Measurements from ENCODE around the gene TIMM44. TPM values are rescaled to one million over a fixed set of nuclear protein-coding genes. Genes with fewer than 3 reads are reported as not detected.

The TIMM44 gene
- total RNA-seq, 1 experiment from 2014 or later: 114 TPM

GRCh38 chr19:7902796-7903243 is 40.6 kb downstream of the TIMM44 start:
- H3K27ac ChIP-seq (ENCODE audit: insufficient read length, low read depth, low read length): no peak overlapping the region

More at GRCh38 chr19:7902796-7903243, 40.6 kb downstream of the TIMM44 start:
- no peak overlapping the region for H2BK120ac ChIP-seq (ENCODE audit: low read depth, low read length, poor library complexity, severe bottlenecking)
- H3K18ac ChIP-seq (ENCODE audit: insufficient read length, low read depth, low read length): no peak overlapping the region
- peaks cover 3% of the 10 kb centered on the region; the same call in 1 of the 2 replicates for H3K27me3 Mint-ChIP-seq (ENCODE audit: low read depth)
- no peaks in the 10 kb centered on the region; a peak in 3 of 5 replicates for H3K9me3 Mint-ChIP-seq
- H3K79me2 ChIP-seq (ENCODE audit: insufficient read depth, low read length): peaks cover 6% of the 10 kb centered on the region; the same call in 1 of the 2 replicates
- no peak overlapping the region for H3K56ac ChIP-seq (ENCODE audit: insufficient read length, low read depth, low read length)
- no peaks in the 10 kb centered on the region for H3K79me1 ChIP-seq (ENCODE audit: insufficient read depth, low read depth, low read length, poor library complexity, severe bottlenecking)
- H3K27ac Mint-ChIP-seq: peak overlapping the region; percentile 92 to 96 (median 95); a peak in 6 of 7 replicates
- peak overlapping the region; percentile 56 for H3K4me2 ChIP-seq (ENCODE audit: insufficient read depth, insufficient read length, low read length)
- no peak overlapping the region for H2BK5ac ChIP-seq (ENCODE audit: insufficient read length, low read length)
- H4K91ac ChIP-seq (ENCODE audit: insufficient read length, low read depth, low read length): no peak overlapping the region
- no peak overlapping the region for H3K14ac ChIP-seq (ENCODE audit: insufficient read depth, low read length)
- peak overlapping the region; percentile 1 for H3K9ac ChIP-seq (ENCODE audit: extremely low read depth, insufficient read length, low read length)
- TF ChIP-seq, protein P1, sequence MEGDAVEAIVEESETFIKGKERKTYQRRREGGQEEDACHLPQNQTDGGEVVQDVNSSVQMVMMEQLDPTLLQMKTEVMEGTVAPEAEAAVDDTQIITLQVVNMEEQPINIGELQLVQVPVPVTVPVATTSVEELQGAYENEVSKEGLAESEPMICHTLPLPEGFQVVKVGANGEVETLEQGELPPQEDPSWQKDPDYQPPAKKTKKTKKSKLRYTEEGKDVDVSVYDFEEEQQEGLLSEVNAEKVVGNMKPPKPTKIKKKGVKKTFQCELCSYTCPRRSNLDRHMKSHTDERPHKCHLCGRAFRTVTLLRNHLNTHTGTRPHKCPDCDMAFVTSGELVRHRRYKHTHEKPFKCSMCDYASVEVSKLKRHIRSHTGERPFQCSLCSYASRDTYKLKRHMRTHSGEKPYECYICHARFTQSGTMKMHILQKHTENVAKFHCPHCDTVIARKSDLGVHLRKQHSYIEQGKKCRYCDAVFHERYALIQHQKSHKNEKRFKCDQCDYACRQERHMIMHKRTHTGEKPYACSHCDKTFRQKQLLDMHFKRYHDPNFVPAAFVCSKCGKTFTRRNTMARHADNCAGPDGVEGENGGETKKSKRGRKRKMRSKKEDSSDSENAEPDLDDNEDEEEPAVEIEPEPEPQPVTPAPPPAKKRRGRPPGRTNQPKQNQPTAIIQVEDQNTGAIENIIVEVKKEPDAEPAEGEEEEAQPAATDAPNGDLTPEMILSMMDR (conservative IDR thresholded peaks at IDR 0.05): no peak
- H3K4ac ChIP-seq (ENCODE audit: low read depth, low read length): no peak overlapping the region
- no peak overlapping the region for H2BK12ac ChIP-seq (ENCODE audit: insufficient read length, low read depth, low read length)
- peaks cover 15 to 24% of the 10 kb centered on the region in 2 experiments for H3K4me1 Mint-ChIP-seq
- H3K27me3 ChIP-seq (ENCODE audit: insufficient read depth, low read length): no peaks in the 10 kb centered on the region
- H3T11ph ChIP-seq (ENCODE audit: low read length): no peak overlapping the region
- H4K20me1 ChIP-seq (ENCODE audit: control insufficient read depth, insufficient read depth, insufficient read length): no peaks in the 10 kb centered on the region
- no peak for DNase-seq
- H2AFZ ChIP-seq (ENCODE audit: low read length): no peak overlapping the region
- H3K23ac ChIP-seq (ENCODE audit: insufficient read length, low read depth, low read length): no peak overlapping the region
- 0 out of 2 replicates have a peak, but pooled peaks cover 4% of the 10 kb centered on the region for H3K4me1 ChIP-seq (ENCODE audit: insufficient read depth, low read length)
- H2AK5ac ChIP-seq (ENCODE audit: insufficient read length, low read length): no peak overlapping the region
- peak overlapping the region; percentile 83 to 90 for H3K4me3 Mint-ChIP-seq
- no peak overlapping the region for H2BK15ac ChIP-seq (ENCODE audit: low read depth, low read length)
- peaks cover 19% of the 10 kb centered on the region for H3K23me2 ChIP-seq (ENCODE audit: insufficient read length, low read depth, low read length, poor library complexity, severe bottlenecking)
- peaks cover 13 to 29% (median 20%) of the 10 kb centered on the region in 3 experiments for H3K36me3 Mint-ChIP-seq (ENCODE audit: insufficient read depth in 1 of 3, low read depth in 3 of 3)
- no peak overlapping the region for H4K5ac ChIP-seq (ENCODE audit: insufficient read length, low read depth, low read length)
- no peak overlapping the region for H2BK20ac ChIP-seq (ENCODE audit: low read depth, low read length, poor library complexity, severe bottlenecking)
- H4K8ac ChIP-seq (replicated peaks; ENCODE audit: insufficient read length, low read depth, low read length): no peak overlapping the region
- no CpG with 5 or more reads among the region's 20 CpGs for WGBS (ENCODE audit: extremely low coverage, insufficient read length, low lambda C conversion rate)
- no peaks in the 10 kb centered on the region for H3K9me3 ChIP-seq (ENCODE audit: control insufficient read depth, low read depth, low read length)
